NT2/D1 (cell line): ENCODE data around the gene KRTCAP2.

Source experiments
- SUZ12 ChIP-seq: IDR thresholded peaks from 2 replicates; pipeline ENCODE4 v1.6.1; 2011; ENCODE audit not compliant: insufficient read length, insufficient read depth; ENCODE audit errors: extremely low read depth
- YY1 ChIP-seq: IDR thresholded peaks from 2 replicates; pipeline ENCODE4 v1.6.1; 2011; ENCODE audit not compliant: insufficient read length, insufficient read depth
- ZNF274 ChIP-seq: IDR thresholded peaks from 2 replicates; pipeline ENCODE4 v1.6.1; 2011; ENCODE audit warnings: mild to moderate bottlenecking, low read depth, low read length

GRCh38 chr1:155183775-155184221, 10.7 kb upstream of the KRTCAP2 start:
- TF ChIP-seq SUZ12, result no peak
- TF ChIP-seq YY1, result no peak
- no peak for TF ChIP-seq ZNF274
